Liver (tissue), 9 donors: ENCODE measurements around the gene STAP2. TPM values are rescaled to one million over a fixed set of nuclear protein-coding genes. Genes with fewer than 3 reads are reported as not detected.

Source experiments
- DNase-seq: peaks from one replicate; pipeline ENCODE4 v3.0.0-alpha.2; 2017; ENCODE audit warnings: low spot score
- H3K27ac ChIP-seq, 2 donors: one replicate each; pipeline ENCODE4 v1.7.0; 2013; ENCODE audit warnings: inconsistent platforms in 2 of 2, low read length in 2 of 2, control low read depth in 1 of 2, low read depth in 1 of 2, mild to moderate bottlenecking in 1 of 2
- H3K27me3 ChIP-seq, 4 donors: one replicate each; pipeline versions ENCODE4 v1.6.1 to v1.7.0; 2013; ENCODE audit warnings: low read length in 3 of 4, inconsistent platforms in 1 of 4, mild to moderate bottlenecking in 1 of 4, moderate library complexity in 1 of 4; ENCODE audit not compliant: control insufficient read depth in 4 of 4, insufficient read depth in 4 of 4
- H3K36me3 ChIP-seq, 4 donors: one replicate each; pipeline versions ENCODE4 v1.6.1 to v1.7.0; 2013; ENCODE audit warnings: low read length in 3 of 4, mild to moderate bottlenecking in 3 of 4, low read depth in 1 of 4, moderate library complexity in 1 of 4; ENCODE audit not compliant: control insufficient read depth in 4 of 4, insufficient read depth in 3 of 4
- H3K4me1 ChIP-seq, 4 donors: one replicate each; pipeline versions ENCODE4 v1.6.1 to v1.7.0; 2013; ENCODE audit warnings: low read length in 3 of 4, mild to moderate bottlenecking in 3 of 4, moderate library complexity in 1 of 4; ENCODE audit not compliant: control insufficient read depth in 4 of 4, insufficient read depth in 4 of 4
- H3K4me3 ChIP-seq, 3 donors: one replicate each; pipeline versions ENCODE4 v1.6.1 to v1.7.0; 2013; ENCODE audit warnings: low read length in 3 of 3, control low read depth in 1 of 3, low read depth in 1 of 3, mild to moderate bottlenecking in 1 of 3
- H3K9ac ChIP-seq, 2 donors: one replicate each; pipeline ENCODE4 v1.7.0; 2013; ENCODE audit warnings: low read length in 2 of 2, mild to moderate bottlenecking in 2 of 2, moderate library complexity in 2 of 2, control low read depth in 1 of 2, low read depth in 1 of 2
- H3K9me3 ChIP-seq, 4 donors: one replicate each; pipeline versions ENCODE4 v1.6.1 to v1.7.0; 2013; ENCODE audit warnings: low read length in 3 of 4; ENCODE audit not compliant: control insufficient read depth in 4 of 4
- ATF3 ChIP-seq: IDR thresholded peaks from 2 replicates; pipeline ENCODE4 v1.6.1; 2016; ENCODE audit warnings: antibody characterized with exemption
- CTCF ChIP-seq: fragments of 150-350 bp; IDR thresholded peaks from 2 replicates; pipeline ENCODE4 v1.5.1; 2017; ENCODE audit warnings: improper control_type of control experiment, low read depth, low read length; ENCODE audit not compliant: missing input control
- EGR1 ChIP-seq, 2 donors: IDR thresholded peaks; 2 replicates each; pipeline ENCODE4 v1.6.1; 2016 to 2018; ENCODE audit warnings: antibody characterized with exemption in 2 of 2, low read depth in 2 of 2
- HNF4A ChIP-seq, 2 donors: conservative IDR thresholded peaks; 2 replicates each; pipeline ENCODE4 v1.6.1; 2016; ENCODE audit warnings: antibody characterized with exemption in 2 of 2, mild to moderate bottlenecking in 2 of 2
- JUND ChIP-seq, 2 donors: IDR thresholded peaks; 2 replicates each; pipeline ENCODE4 v1.6.1; 2016; ENCODE audit warnings: antibody characterized with exemption in 2 of 2
- MAX ChIP-seq: IDR thresholded peaks from 2 replicates; pipeline ENCODE4 v1.6.1; 2016; ENCODE audit warnings: antibody characterized with exemption
- NR2F2 ChIP-seq: IDR thresholded peaks from 2 replicates; pipeline ENCODE4 v1.6.1; 2016; ENCODE audit warnings: antibody characterized with exemption
- REST ChIP-seq: IDR thresholded peaks from 2 replicates; pipeline ENCODE4 v1.6.1; 2016; ENCODE audit warnings: antibody characterized with exemption, mild to moderate bottlenecking
- RXRA ChIP-seq, 2 donors: IDR thresholded peaks; 2 replicates each; pipeline ENCODE4 v1.6.1; 2017 to 2018; ENCODE audit warnings: antibody characterized with exemption in 2 of 2, mild to moderate bottlenecking in 1 of 2
- SP1 ChIP-seq: IDR thresholded peaks from 2 replicates; pipeline ENCODE4 v1.6.1; 2018; ENCODE audit warnings: antibody characterized with exemption, mild to moderate bottlenecking
- TAF1 ChIP-seq: conservative IDR thresholded peaks from 2 replicates; pipeline ENCODE4 v1.6.1; 2016; ENCODE audit warnings: antibody characterized with exemption, mild to moderate bottlenecking
- YY1 ChIP-seq: IDR thresholded peaks from 2 replicates; pipeline ENCODE4 v1.6.1; 2016; ENCODE audit warnings: antibody characterized with exemption, mild to moderate bottlenecking
- WGBS: extraction: QIAGEN DNeasy Blood & Tissue Kit; methylation state at CpG from one replicate; pipeline ENCODE4 v1.1.7; 2013; 5-methylcytosine and 5-hydroxymethylcytosine counted together
- polyA plus RNA-seq, 2 donors: library from polyadenylated mRNA; stranded (reverse) in 1 of 2; unstranded in 1 of 2; fragments of 200-250 nt in 1 of 2; fragments of >200 nt in 1 of 2; fragmentation: Nextera tagmentation in 1 of 2; extraction: Ambion mirVana in 1 of 2; gene quantifications; one replicate each; pipeline versions ENCODE4 v1.2.1 to v1.2.3, GENCODE V29; 2013 to 2015
- total RNA-seq, 2 donors: library from RNA; depleted of rRNA; stranded (reverse); fragments of >200 nt; gene quantifications; one replicate each; pipeline ENCODE4 v1.2.3, GENCODE V29; 2014
- donor health status: healthy.
- donor health status: healthy.
- donor health status: healthy.
- donor health status: healthy.
- donor health status: healthy.

Gene STAP2
- total and polyA plus RNA-seq, 4 donors = 8.6 to 26.4 (median 24.0) TPM

- H3K9ac ChIP-seq = no peak overlapping the region
- 92% methylated on average over 16 of the region's 16 CpGs for WGBS
- H3K4me3 ChIP-seq = no peak overlapping the region
- no peak for DNase-seq
- H3K27me3 ChIP-seq = no peaks in the 10 kb centered on the region
- peaks cover 4 to 38% (median 20%) of the 10 kb centered on the region in 4 donors for H3K4me1 ChIP-seq
- H3K27ac ChIP-seq = no peak overlapping the region
- no peaks in the 10 kb centered on the region for H3K9me3 ChIP-seq
- no peak for TF ChIP-seq HNF4A (conservative IDR thresholded peaks at IDR 0.05)
- TF ChIP-seq YY1 = no peak
- no peak for TF ChIP-seq RXRA (IDR thresholded peaks at IDR 0.05)
- no peak for TF ChIP-seq NR2F2
- no peak for TF ChIP-seq JUND (IDR thresholded peaks at IDR 0.05)
- no peak for TF ChIP-seq ATF3
- TF ChIP-seq CTCF = no peak
- TF ChIP-seq SP1 = no peak
- no peak for TF ChIP-seq TAF1
- TF ChIP-seq REST = no peak
- no peak for TF ChIP-seq MAX
- H3K36me3 ChIP-seq = peaks cover 9 to 39% (median 21%) of the 10 kb centered on the region in 4 donors
Measured at GRCh38 chr19:4366666-4367335, 28.2 kb upstream of the STAP2 start.

- DNase-seq = no peak
- Histone ChIP-seq H3K9me3 (no peaks in the 10 kb centered on the region), H3K36me3 (peaks cover 9 to 40% (median 24%) of the 10 kb centered on the region in 4 donors), H3K27ac (no peak overlapping the region), H3K4me1 (peaks cover 4 to 31% (median 16%) of the 10 kb centered on the region in 4 donors), H3K27me3 (no peaks in the 10 kb centered on the region), H3K9ac (no peak overlapping the region), H3K4me3 (no peak overlapping the region)
- 96% methylated on average over 19 of the region's 19 CpGs for WGBS
- TF ChIP-seq REST = no peak
- TF ChIP-seq EGR1 (IDR thresholded peaks at IDR 0.05; ENCODE audit: low read depth in 2 of 2) = no peak
- TF ChIP-seq YY1 = no peak
- no peak for TF ChIP-seq CTCF
Measured at GRCh38 chr19:4365791-4366665, 27.4 kb upstream of the STAP2 start.
